PC-9 (cell line): ENCODE results near the gene LIPM. TPM values are rescaled to one million over a fixed set of nuclear protein-coding genes. Genes with fewer than 3 reads are reported as not detected.

Experiments
- BruUV-seq: library from RNA; stranded (reverse); fragments of 400-500 nt; replicated peaks from 2 replicates; lab custom pipeline; 2021; lab: Mats Ljungman, UMichigan
- CTCF ChIA-PET: fragments of 300-600 bp; sonication (Branson Sonifier 250); formaldehyde crosslinking; loops from one replicate; lab custom pipeline; 2022; ENCODE audit warnings: antibody characterized with exemption; lab: Charles Lee
- POLR2A ChIA-PET: fragments of 300-600 bp; sonication (Branson Sonifier 250); formaldehyde crosslinking; loops from one replicate; lab custom pipeline; 2022; ENCODE audit warnings: antibody characterized with exemption; ENCODE audit not compliant: unreplicated experiment; lab: Charles Lee
- DNase-seq, 2 experiments: peaks; one replicate each; pipeline versions ENCODE4 v3.0.0 to v3.0.0-alpha.2; 2015 to 2022; ENCODE audit warnings: mixed read lengths in 1 of 2
- H2AFZ ChIP-seq: fragments of 200-600 bp; sonication (generic); 2 replicates; pipeline ENCODE4 v1.8.1; 2017; ENCODE audit warnings: antibody characterized with exemption
- H3F3A ChIP-seq: fragments of 200-600 bp; sonication (generic); 2 replicates; pipeline ENCODE4 v1.8.1; 2017; ENCODE audit warnings: antibody characterized with exemption, mild to moderate bottlenecking, low read depth; ENCODE audit not compliant: insufficient read depth
- H3K27ac ChIP-seq: fragments of 200-600 bp; sonication (generic); 2 replicates; pipeline ENCODE4 v1.6.1; 2016; ENCODE audit warnings: mixed run types
- H3K27me3 ChIP-seq: fragments of 200-600 bp; sonication (generic); 2 replicates; pipeline ENCODE4 v1.6.1; 2016; ENCODE audit warnings: low read depth, mixed run types; ENCODE audit not compliant: insufficient read depth
- H3K36me3 ChIP-seq: fragments of 200-600 bp; sonication (generic); 2 replicates; pipeline ENCODE4 v1.6.1; 2016; ENCODE audit warnings: low read depth, mixed run types
- H3K4me1 ChIP-seq: fragments of 200-600 bp; sonication (generic); replicated peaks from 2 replicates; pipeline ENCODE4 v1.6.1; 2016; ENCODE audit warnings: mixed run types; ENCODE audit not compliant: insufficient read depth
- H3K4me2 ChIP-seq: fragments of 200-600 bp; sonication (generic); 2 replicates; pipeline ENCODE4 v1.6.1; 2017; ENCODE audit warnings: mixed run types
- H3K4me3 ChIP-seq: fragments of 200-600 bp; sonication (generic); 2 replicates; pipeline ENCODE4 v1.6.1; 2016; ENCODE audit warnings: mixed run types
- H3K79me2 ChIP-seq: fragments of 200-600 bp; sonication (generic); 2 replicates; pipeline ENCODE4 v1.6.1; 2017; ENCODE audit warnings: low read depth, mixed run types
- H3K9me2 ChIP-seq: fragments of 200-600 bp; sonication (generic); 2 replicates; pipeline ENCODE4 v1.8.1; 2017; ENCODE audit warnings: mild to moderate bottlenecking; ENCODE audit not compliant: insufficient read depth
- H3K9me3 ChIP-seq: fragments of 200-600 bp; sonication (generic); 2 replicates; pipeline ENCODE4 v1.8.1; 2016; ENCODE audit warnings: low read depth; ENCODE audit not compliant: insufficient read depth
- H4K20me1 ChIP-seq: fragments of 200-600 bp; sonication (generic); 2 replicates; pipeline ENCODE4 v1.8.1; 2017; ENCODE audit not compliant: insufficient read depth
- EZH2 ChIP-seq: fragments of 200-600 bp; sonication (generic); IDR thresholded peaks from 2 replicates; pipeline ENCODE4 v1.8.0; 2017; ENCODE audit warnings: antibody characterized with exemption, low read depth
- intact Hi-C: fragments of 100-400 bp; cut with micrococcal nuclease; formaldehyde crosslinking; loops from one replicate; pipeline ENCODE4 v1.10.0; 2022; ENCODE audit not compliant: unreplicated experiment
- total RNA-seq: library from RNA; stranded (reverse); gene quantifications from 2 replicates; pipeline ENCODE4 v1.2.3, GENCODE V29; 2021
- TF ChIP-seq, protein P1 (sequence below): fragments of 200-600 bp; sonication (generic); conservative IDR thresholded peaks from 2 replicates; pipeline ENCODE4 v1.6.1; 2017; ENCODE audit warnings: mixed run types, antibody characterized with exemption, mild to moderate bottlenecking, moderate library complexity

Gene LIPM
- total RNA-seq, 1 experiment from 2014 or later, result not detected

DNA sequence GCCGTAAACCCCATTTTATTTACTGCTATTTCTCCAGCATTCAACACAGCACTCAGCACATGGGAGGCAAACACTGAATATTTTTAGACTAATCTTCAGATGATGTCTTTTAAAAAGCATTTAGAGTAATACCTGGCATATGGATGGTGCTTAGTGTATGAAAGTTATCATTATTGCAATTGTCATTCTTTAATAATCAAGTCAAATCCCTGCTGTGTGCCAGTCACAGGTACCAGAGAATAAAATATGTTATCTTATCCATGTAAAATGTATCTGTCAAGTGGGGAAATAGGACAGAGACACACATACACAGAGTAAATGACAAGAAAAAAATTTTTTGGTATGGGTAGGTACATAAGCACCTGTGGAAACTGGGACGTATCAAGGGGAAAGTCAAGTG is 30.6 kb downstream of the LIPM start:
- DNase-seq, result no peak
- no peaks in the 10 kb centered on the region for H3F3A ChIP-seq
- H3K4me2 ChIP-seq, result no peak overlapping the region
- H3K79me2 ChIP-seq, result no peaks in the 10 kb centered on the region
- peaks cover 6% of the 10 kb centered on the region for H3K4me1 ChIP-seq
- CTCF ChIA-PET, result no interaction called here
- H3K36me3 ChIP-seq, result 0 out of 2 replicates have a peak, but pooled peaks cover 4% of the 10 kb centered on the region
- BruUV-seq, result no TSS peak
- H4K20me1 ChIP-seq, result no peaks in the 10 kb centered on the region
- no peak overlapping the region for H3K4me3 ChIP-seq
- intact Hi-C loops, result loop anchor here (10.0 kb wide), 1 partner anchor 268 kb away; no protein-coding TSS in a partner anchor
- H3K9me2 ChIP-seq, result no peaks in the 10 kb centered on the region
- TF ChIP-seq EZH2, result no peak
- TF ChIP-seq, protein P1, sequence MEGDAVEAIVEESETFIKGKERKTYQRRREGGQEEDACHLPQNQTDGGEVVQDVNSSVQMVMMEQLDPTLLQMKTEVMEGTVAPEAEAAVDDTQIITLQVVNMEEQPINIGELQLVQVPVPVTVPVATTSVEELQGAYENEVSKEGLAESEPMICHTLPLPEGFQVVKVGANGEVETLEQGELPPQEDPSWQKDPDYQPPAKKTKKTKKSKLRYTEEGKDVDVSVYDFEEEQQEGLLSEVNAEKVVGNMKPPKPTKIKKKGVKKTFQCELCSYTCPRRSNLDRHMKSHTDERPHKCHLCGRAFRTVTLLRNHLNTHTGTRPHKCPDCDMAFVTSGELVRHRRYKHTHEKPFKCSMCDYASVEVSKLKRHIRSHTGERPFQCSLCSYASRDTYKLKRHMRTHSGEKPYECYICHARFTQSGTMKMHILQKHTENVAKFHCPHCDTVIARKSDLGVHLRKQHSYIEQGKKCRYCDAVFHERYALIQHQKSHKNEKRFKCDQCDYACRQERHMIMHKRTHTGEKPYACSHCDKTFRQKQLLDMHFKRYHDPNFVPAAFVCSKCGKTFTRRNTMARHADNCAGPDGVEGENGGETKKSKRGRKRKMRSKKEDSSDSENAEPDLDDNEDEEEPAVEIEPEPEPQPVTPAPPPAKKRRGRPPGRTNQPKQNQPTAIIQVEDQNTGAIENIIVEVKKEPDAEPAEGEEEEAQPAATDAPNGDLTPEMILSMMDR, result no peak
- no peak overlapping the region for H3K27ac ChIP-seq
- H3K27me3 ChIP-seq, result no peaks in the 10 kb centered on the region
- no peaks in the 10 kb centered on the region for H3K9me3 ChIP-seq
- no peak overlapping the region for H2AFZ ChIP-seq
- POLR2A ChIA-PET, result no interaction called here

DNA sequence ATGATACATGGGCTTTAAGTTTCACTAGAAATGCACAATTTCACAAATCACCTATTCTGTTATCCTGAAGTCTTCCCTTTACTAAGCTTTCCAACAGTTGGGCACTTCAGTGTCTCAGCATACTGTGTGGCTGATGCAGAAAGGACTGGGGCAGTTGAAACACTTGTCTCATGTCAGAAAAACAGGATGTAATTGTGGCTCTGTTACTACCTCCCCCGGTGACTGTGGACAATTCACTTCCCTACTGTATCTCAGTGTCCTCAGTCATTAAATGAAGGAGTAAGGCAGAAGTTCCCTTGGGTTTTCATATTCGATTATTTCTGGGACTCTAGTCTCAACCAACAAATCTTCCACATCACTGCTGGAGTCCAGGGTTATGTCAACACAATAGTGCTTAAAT is 31.2 kb downstream of the LIPM start:
- DNase-seq, result no peak
- H3K9me3 ChIP-seq, result no peaks in the 10 kb centered on the region
- no peak overlapping the region for H3K27ac ChIP-seq
- H3K4me2 ChIP-seq, result no peak overlapping the region
- H3F3A ChIP-seq, result no peaks in the 10 kb centered on the region
- CTCF ChIA-PET, result no interaction called here
- POLR2A ChIA-PET, result no interaction called here
- TF ChIP-seq EZH2, result no peak
- TF ChIP-seq, protein P1, result no peak
- no TSS peak for BruUV-seq
- H3K4me3 ChIP-seq, result no peak overlapping the region
- H3K9me2 ChIP-seq, result no peaks in the 10 kb centered on the region
- H3K79me2 ChIP-seq, result no peaks in the 10 kb centered on the region
- H2AFZ ChIP-seq, result no peak overlapping the region
- peaks cover under 1% of the 10 kb centered on the region; the same call in 1 of the 2 replicates for H3K4me1 ChIP-seq
- intact Hi-C loops, result loop anchor here (2.0 to 10.0 kb wide), 2 partner anchors 269 to 379 kb away; no protein-coding TSS in a partner anchor
- 0 out of 2 replicates have a peak, but pooled peaks cover 4% of the 10 kb centered on the region for H3K36me3 ChIP-seq
- no peaks in the 10 kb centered on the region for H4K20me1 ChIP-seq
- no peaks in the 10 kb centered on the region for H3K27me3 ChIP-seq

DNA sequence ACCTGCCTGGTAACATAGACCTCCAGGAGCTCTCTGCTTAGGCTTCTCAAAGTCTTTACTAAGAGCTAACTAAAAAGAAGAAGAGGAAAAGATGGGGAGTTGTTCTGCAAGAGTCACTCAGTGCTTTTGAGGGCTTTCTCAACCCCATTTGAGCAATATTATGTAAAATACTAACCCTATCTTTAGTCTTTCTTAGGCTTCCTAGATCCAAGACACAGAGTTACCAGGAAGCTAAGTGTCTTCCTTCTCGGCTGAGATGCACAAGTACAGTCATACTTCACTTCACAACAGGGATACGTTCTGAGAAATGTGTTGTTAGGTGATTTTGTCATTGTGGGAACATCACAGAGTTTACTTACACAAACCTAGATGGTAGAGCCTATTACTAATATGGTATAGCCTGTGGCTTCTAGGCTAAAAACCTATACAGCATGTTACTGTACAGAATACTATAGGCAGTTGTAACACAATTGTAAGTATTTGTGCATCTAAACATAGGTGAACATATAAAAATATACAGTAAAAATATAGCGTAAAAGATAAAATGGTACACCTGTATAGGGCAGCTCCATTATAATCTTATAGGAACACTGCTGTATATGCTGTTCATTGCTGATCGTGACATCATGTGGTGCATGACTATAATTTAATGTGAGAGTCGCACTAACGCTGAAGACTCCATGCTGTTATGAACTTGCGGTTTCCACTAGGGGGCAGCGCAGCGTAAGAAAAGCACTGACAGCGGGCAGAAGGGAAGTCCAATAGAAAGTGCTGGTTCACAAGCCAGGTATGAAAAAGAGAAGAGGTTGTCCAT is 32.8 kb downstream of the LIPM start:
- Histone ChIP-seq H3K27ac (no peak overlapping the region), H3K9me2 (no peaks in the 10 kb centered on the region), H3K27me3 (no peaks in the 10 kb centered on the region), H3K9me3 (no peaks in the 10 kb centered on the region), H3K4me1 (no peaks in the 10 kb centered on the region), H2AFZ (no peak overlapping the region), H3K36me3 (no peaks in the 10 kb centered on the region), H3F3A (no peaks in the 10 kb centered on the region), H3K4me3 (no peak overlapping the region), H4K20me1 (no peaks in the 10 kb centered on the region), H3K4me2 (no peak overlapping the region), H3K79me2 (no peaks in the 10 kb centered on the region)
- peak; percentile 57 to 65 for DNase-seq
- intact Hi-C loops, result loop anchor here (1.0 to 10.0 kb wide), 6 partner anchors 30 to 377 kb away; partner anchors contain the start of genes FAS and STAMBPL1
- ChIA-PET CTCF (interaction anchor here (0.6 to 4.1 kb wide), 4 partner anchors 30 to 270 kb away, joined by 3 to 57 read pairs (median 6); no protein-coding TSS in a partner anchor), POLR2A (interaction anchor here (0.6 kb wide), 1 partner anchor 35 kb away, joined by 3 read pairs; no protein-coding TSS in a partner anchor)
- TF ChIP-seq, protein P1, result peak; percentile 85
- TF ChIP-seq EZH2, result no peak
- no TSS peak for BruUV-seq
